Kidney epithelial cell (primary cell): ENCODE results near the gene EMC7. TPM values are rescaled to one million over a fixed set of nuclear protein-coding genes. Genes with fewer than 3 reads are reported as not detected.
"Not testable (repeated sequence)": the region's sequence is repeated elsewhere in the genome, so short reads cannot be mapped to it uniquely, and the experiment has no call there.

Experiments
- DNase-seq: peaks from one replicate; pipeline ENCODE4 v3.0.0-alpha.2; 2010; ENCODE audit warnings: low read depth
- H3K27me3 ChIP-seq: 2 replicates; pipeline ENCODE4 v1.6.0; 2011; ENCODE audit warnings: low read length; ENCODE audit not compliant: control insufficient read depth, insufficient read depth
- H3K36me3 ChIP-seq: 2 replicates; pipeline ENCODE4 v1.5.1; 2011; ENCODE audit warnings: low read length; ENCODE audit not compliant: control insufficient read depth, insufficient read depth
- H3K4me3 ChIP-seq: 2 replicates; pipeline ENCODE4 v1.5.1; 2011; ENCODE audit warnings: low read depth, mild to moderate bottlenecking, control low read depth, low read length
- total RNA-seq: library from RNA; depleted of rRNA; stranded (reverse); fragments of >200 nt; gene quantifications from 2 replicates; pipeline ENCODE4 v1.2.3, GENCODE V29; 2015
- TF ChIP-seq, protein P1 (sequence below): IDR thresholded peaks from 2 replicates; pipeline ENCODE4 v1.5.1; 2011; ENCODE audit warnings: mild to moderate bottlenecking, moderate library complexity, low read length, control low read depth, inconsistent platforms; ENCODE audit not compliant: insufficient read depth, poor library complexity, severe bottlenecking

Gene EMC7
- total RNA-seq, 1 donor from 2014 or later = 60.0 TPM

DNA sequence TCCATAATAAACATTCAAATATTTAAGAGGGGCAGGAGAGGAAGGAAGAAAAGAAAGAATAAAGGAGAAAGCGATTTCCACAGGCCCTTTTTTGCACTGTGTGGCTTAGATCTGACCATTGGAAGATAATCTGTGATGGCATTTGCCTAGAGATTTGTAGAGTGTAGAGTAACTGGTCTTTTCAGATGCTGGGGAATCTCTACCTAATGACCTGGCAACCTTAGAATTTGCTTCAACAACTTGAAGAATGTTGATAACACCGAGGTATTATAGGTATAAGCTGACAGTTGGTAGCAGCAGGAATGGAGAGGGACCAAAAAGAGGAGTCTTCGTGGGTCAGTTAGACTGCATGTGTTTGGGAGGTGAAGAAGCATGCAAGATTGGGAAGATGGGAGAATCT is 41.7 kb downstream of the EMC7 start:
- Histone ChIP-seq H3K4me3 (no peak overlapping the region), H3K27me3 (no peaks in the 10 kb centered on the region), H3K36me3 (no peaks in the 10 kb centered on the region)
- DNase-seq = no peak
- TF ChIP-seq, protein P1, sequence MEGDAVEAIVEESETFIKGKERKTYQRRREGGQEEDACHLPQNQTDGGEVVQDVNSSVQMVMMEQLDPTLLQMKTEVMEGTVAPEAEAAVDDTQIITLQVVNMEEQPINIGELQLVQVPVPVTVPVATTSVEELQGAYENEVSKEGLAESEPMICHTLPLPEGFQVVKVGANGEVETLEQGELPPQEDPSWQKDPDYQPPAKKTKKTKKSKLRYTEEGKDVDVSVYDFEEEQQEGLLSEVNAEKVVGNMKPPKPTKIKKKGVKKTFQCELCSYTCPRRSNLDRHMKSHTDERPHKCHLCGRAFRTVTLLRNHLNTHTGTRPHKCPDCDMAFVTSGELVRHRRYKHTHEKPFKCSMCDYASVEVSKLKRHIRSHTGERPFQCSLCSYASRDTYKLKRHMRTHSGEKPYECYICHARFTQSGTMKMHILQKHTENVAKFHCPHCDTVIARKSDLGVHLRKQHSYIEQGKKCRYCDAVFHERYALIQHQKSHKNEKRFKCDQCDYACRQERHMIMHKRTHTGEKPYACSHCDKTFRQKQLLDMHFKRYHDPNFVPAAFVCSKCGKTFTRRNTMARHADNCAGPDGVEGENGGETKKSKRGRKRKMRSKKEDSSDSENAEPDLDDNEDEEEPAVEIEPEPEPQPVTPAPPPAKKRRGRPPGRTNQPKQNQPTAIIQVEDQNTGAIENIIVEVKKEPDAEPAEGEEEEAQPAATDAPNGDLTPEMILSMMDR = no peak

DNA sequence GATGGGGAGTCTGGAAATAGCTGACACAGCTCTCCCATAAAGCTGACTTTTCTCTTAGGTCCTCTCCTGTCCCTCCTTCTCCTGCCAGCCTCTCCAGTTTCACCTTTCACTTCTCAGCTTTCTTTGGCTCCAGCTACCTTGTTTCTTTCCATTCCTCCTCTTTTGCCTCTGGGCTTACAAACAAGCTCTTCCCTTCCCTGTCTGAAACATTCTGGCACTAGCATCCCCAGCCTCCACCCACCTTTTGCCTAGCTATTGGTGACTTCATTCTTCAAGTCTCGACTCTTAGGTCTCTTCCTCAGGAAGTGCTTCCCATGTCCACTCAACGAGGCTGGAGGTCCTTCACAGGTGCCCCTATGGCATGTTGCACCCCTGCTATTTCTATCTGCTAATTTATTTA is 42.2 kb downstream of the EMC7 start:
- no peaks in the 10 kb centered on the region for H3K36me3 ChIP-seq
- DNase-seq = no peak
- no peaks in the 10 kb centered on the region for H3K27me3 ChIP-seq
- no peak overlapping the region for H3K4me3 ChIP-seq
- TF ChIP-seq, protein P1 = no peak

DNA sequence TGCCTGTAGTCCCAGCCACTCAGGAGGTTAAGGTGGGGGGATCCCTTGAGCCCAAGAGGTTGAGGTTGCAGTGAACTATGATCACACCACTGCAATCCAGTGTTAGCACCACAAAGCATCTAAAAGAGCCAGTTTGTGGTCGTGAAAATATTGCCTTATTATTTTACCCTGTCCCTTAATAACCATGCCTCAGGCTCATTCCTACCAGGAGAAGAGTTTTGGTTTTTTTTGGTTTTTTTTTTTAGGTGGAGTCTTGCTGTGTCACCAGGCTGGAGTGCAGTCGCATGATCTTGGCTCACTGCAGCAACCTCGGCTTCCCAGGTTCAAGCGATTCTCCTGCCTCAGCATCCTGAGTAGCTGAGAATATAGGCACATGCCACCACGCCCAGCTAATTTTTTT is 44.8 kb downstream of the EMC7 start:
- Histone ChIP-seq H3K4me3 (no peak overlapping the region), H3K27me3 (no peaks in the 10 kb centered on the region), H3K36me3 (no peaks in the 10 kb centered on the region)
- TF ChIP-seq, protein P1 = no peak
- DNase-seq = no peak

DNA sequence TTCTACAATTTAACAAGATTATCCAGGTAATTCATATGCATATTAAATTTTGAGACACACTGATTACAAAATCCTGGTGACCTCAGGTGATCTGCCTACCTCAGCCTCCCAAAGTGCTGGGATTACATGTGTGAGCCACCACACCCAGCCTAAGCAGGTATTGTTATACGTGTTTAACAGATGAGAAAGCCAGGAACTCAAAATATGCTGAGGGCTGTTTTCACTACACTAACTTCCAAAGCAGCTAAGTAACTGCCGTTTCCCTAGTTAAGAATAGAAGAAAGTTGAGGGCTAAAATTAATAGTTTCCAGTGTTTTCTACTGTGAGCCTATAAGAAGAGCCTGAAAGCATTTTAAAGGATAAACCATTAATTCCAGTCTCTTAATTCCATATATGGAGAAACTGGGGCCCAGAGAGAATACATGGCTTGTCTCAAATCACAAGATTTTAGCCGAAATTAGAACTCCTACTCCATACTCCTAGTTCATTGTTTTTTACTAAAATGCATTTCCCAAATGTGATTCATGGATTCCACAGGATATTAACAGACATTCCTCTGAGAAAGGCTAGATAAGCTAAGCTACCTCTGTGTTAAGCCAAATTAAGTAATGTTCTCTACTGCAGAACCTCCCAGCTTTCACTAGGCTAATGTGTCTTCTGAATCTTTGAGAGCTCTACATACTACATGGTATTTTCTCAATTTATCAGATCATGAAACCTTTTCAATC is 45.6 kb downstream of the EMC7 start:
- DNase-seq = peak; percentile 34
- no peaks in the 10 kb centered on the region for H3K27me3 ChIP-seq
- TF ChIP-seq, protein P1 = no peak
- no peaks in the 10 kb centered on the region for H3K36me3 ChIP-seq
- H3K4me3 ChIP-seq = no peak overlapping the region

DNA sequence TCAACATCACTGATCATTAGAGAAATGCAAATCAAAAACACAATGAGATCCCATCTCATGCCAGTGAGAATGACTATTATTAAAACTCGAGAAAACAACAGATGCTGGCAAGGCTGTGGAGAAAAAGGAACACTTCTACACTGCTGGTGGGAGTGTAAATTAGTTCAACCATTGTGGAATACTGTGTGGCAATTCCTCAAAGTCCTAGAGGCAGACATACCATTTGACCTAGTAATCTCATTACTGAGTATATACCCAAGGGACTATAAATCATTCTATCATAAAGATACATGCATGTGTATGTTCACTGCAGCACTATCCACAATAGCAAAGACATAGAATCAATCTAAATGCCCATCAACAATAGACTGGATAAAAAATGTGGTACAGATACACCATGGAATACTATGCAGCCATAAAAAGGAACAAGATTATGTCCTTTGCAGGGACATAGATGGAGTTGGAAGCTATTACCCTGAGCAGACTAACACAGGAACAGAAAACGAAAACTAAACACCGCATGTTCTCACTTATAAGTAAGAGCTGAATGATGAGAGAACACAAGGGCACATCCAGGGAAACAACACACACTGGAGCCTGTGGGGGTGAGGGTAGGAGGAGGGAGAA is 47.5 kb downstream of the EMC7 start:
- H3K36me3 ChIP-seq = no peaks in the 10 kb centered on the region
- no peaks in the 10 kb centered on the region for H3K27me3 ChIP-seq
- no peak overlapping the region for H3K4me3 ChIP-seq
- TF ChIP-seq, protein P1 = no peak
- DNase-seq = no peak

DNA sequence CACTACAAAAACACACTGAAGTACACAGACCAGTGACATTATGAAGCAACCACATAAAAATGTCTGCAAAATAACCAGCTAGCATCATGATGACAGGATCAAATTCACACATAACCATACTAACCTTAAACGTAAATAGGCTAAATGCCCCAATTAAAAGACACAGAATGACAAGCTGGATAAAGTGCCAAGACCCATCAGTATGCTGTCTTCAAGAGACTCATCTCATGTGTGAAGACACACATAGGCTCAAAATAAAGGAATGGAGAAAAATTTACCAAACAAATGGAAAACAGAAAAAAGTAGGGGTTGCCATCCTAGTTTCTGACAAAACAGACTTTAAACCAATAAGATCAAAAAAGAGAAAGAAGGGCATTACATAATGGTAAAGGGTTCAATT is 51.3 kb downstream of the EMC7 start:
- not testable (repeated sequence) for H3K27me3 ChIP-seq, H3K36me3 ChIP-seq, H3K4me3 ChIP-seq, DNase-seq
